ENCODE data around the gene TRAF4. TPM values are rescaled to one million over a fixed set of nuclear protein-coding genes. Genes with fewer than 3 reads are reported as not detected.

Gene TRAF4
- total RNA-seq, 1 experiment from 2014 or later = 227 TPM

- Histone ChIP-seq H3K23me2 (ENCODE audit: insufficient read length, low read depth, low read length, poor library complexity, severe bottlenecking) (peaks cover 26% of the 10 kb centered on the region), H3K4ac (ENCODE audit: low read depth, low read length) (no peak overlapping the region), H4K8ac (replicated peaks; ENCODE audit: insufficient read length, low read depth, low read length) (no peak overlapping the region), H3K27ac (ENCODE audit: insufficient read length, low read depth, low read length) (peak overlapping the region; percentile 42), H2BK12ac (ENCODE audit: insufficient read length, low read depth, low read length) (no peak overlapping the region), H4K5ac (ENCODE audit: insufficient read length, low read depth, low read length) (no peak overlapping the region), H3K14ac (ENCODE audit: insufficient read depth, low read length) (peak overlapping the region; percentile 55), H2BK120ac (ENCODE audit: low read depth, low read length, poor library complexity, severe bottlenecking) (no peak overlapping the region), H3K4me1 (ENCODE audit: insufficient read depth, low read length) (0 out of 2 replicates have a peak, but pooled peaks cover 10% of the 10 kb centered on the region), H2BK15ac (ENCODE audit: low read depth, low read length) (no peak overlapping the region), H3K9ac (ENCODE audit: extremely low read depth, insufficient read length, low read length) (peak overlapping the region; percentile 84), H3K18ac (ENCODE audit: insufficient read length, low read depth, low read length) (peak overlapping the region; percentile 67), H4K20me1 (ENCODE audit: control insufficient read depth, insufficient read depth, insufficient read length) (no peaks in the 10 kb centered on the region), H3K23ac (ENCODE audit: insufficient read length, low read depth, low read length) (no peak overlapping the region), H3K27me3 (ENCODE audit: insufficient read depth, low read length) (no peaks in the 10 kb centered on the region), H3K79me1 (ENCODE audit: insufficient read depth, low read depth, low read length, poor library complexity, severe bottlenecking) (peaks cover 7% of the 10 kb centered on the region), H3K56ac (ENCODE audit: insufficient read length, low read depth, low read length) (no peak overlapping the region), H2BK20ac (ENCODE audit: low read depth, low read length, poor library complexity, severe bottlenecking) (no peak overlapping the region), H2BK5ac (ENCODE audit: insufficient read length, low read length) (no peak overlapping the region), H3K9me3 (ENCODE audit: control insufficient read depth, low read depth, low read length) (no peaks in the 10 kb centered on the region), H4K91ac (ENCODE audit: insufficient read length, low read depth, low read length) (no peak overlapping the region), H3T11ph (ENCODE audit: low read length) (no peak overlapping the region), H3K79me2 (ENCODE audit: insufficient read depth, low read length) (peaks cover 24% of the 10 kb centered on the region; the same call in 1 of the 2 replicates), H2AK5ac (ENCODE audit: insufficient read length, low read length) (no peak overlapping the region), H3K4me2 (ENCODE audit: insufficient read depth, insufficient read length, low read length) (peak overlapping the region; percentile 87), H2AFZ (ENCODE audit: low read length) (no peak overlapping the region)
- Mint-ChIP-seq H3K27ac (peak overlapping the region; percentile 99 to 100 (median 100)), H3K36me3 (ENCODE audit: insufficient read depth in 1 of 3, low read depth in 3 of 3) (peaks cover 60 to 67% (median 62%) of the 10 kb centered on the region in 3 experiments), H3K4me3 (peak overlapping the region; percentile 99), H3K9me3 (no peaks in the 10 kb centered on the region; a peak in 1 of 5 replicates), H3K4me1 (peaks cover 35 to 62% of the 10 kb centered on the region in 2 experiments), H3K27me3 (ENCODE audit: low read depth) (no peaks in the 10 kb centered on the region)
- no peak for DNase-seq
- TF ChIP-seq, protein P1, sequence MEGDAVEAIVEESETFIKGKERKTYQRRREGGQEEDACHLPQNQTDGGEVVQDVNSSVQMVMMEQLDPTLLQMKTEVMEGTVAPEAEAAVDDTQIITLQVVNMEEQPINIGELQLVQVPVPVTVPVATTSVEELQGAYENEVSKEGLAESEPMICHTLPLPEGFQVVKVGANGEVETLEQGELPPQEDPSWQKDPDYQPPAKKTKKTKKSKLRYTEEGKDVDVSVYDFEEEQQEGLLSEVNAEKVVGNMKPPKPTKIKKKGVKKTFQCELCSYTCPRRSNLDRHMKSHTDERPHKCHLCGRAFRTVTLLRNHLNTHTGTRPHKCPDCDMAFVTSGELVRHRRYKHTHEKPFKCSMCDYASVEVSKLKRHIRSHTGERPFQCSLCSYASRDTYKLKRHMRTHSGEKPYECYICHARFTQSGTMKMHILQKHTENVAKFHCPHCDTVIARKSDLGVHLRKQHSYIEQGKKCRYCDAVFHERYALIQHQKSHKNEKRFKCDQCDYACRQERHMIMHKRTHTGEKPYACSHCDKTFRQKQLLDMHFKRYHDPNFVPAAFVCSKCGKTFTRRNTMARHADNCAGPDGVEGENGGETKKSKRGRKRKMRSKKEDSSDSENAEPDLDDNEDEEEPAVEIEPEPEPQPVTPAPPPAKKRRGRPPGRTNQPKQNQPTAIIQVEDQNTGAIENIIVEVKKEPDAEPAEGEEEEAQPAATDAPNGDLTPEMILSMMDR (conservative IDR thresholded peaks at IDR 0.05) = no peak
- no CpG with 5 or more reads among the region's 18 CpGs for WGBS (ENCODE audit: extremely low coverage, insufficient read length, low lambda C conversion rate)
Observed at GRCh38 chr17:28719021-28719433, 24.8 kb upstream of the TRAF4 start.
